Purkinje cell (primary cell): ENCODE data around the gene DDX3Y. TPM values are rescaled to one million over a fixed set of nuclear protein-coding genes. Genes with fewer than 3 reads are reported as not detected.

Source experiments
- polyA plus RNA-seq: library from polyadenylated mRNA; unstranded; fragments of >200 nt; fragmentation: Nextera tagmentation; gene quantifications from 2 replicates; pipeline ENCODE4 v1.2.1, GENCODE V29; 2014

Gene DDX3Y
- polyA plus RNA-seq, result 14.7 and 16.8 TPM in 2 replicates

GRCh38 chrY:12904618-12905516 lies at the start of gene DDX3Y:
DDX3Y (plus strand) TSS chrY:12904868; CDS start chrY:12904937, 69 bp downstream.

Other genes with a start within 250 kb of the DDX3Y start
- 41.5 and 46.5 TPM in 2 replicates for gene USP9Y, start 203.6 kb upstream of the DDX3Y start, polyA plus RNA-seq